Stimulated activated CD8-positive, alpha-beta memory T cell treated with anti-CD3 and anti-CD28 coated beads, Interleukin-12 subunit alpha, Interleukin-12 subunit beta, amount 100 ng/mL, for 1 hour (primary cell): Measurements from ENCODE around the gene EFNA5.

Source experiments
- DNase-seq: peaks from one replicate; pipeline ENCODE4 v3.0.0-alpha.2; 2020; ENCODE audit warnings: low read depth

The EFNA5 gene

GRCh38 chr5:107544476-107544875 lies 126.3 kb downstream of the EFNA5 start:
- no peak for DNase-seq

- no peak for DNase-seq
Observed at GRCh38 chr5:107543868-107544267, 126.9 kb downstream of the EFNA5 start.

- DNase-seq = no peak
Observed at GRCh38 chr5:107542831-107543231, 127.9 kb downstream of the EFNA5 start.

GRCh38 chr5:107542428-107542827 lies 128.3 kb downstream of the EFNA5 start:
- no peak for DNase-seq

GRCh38 chr5:107541400-107541799 lies 129.3 kb downstream of the EFNA5 start:
- no peak for DNase-seq

GRCh38 chr5:107539726-107540330 lies 130.9 kb downstream of the EFNA5 start:
- DNase-seq = no peak

GRCh38 chr5:107538805-107539445 lies 131.8 kb downstream of the EFNA5 start:
- no peak for DNase-seq

GRCh38 chr5:107538331-107538730 lies 132.4 kb downstream of the EFNA5 start:
- no peak for DNase-seq

- DNase-seq = no peak
Observed at GRCh38 chr5:107535849-107536248, 134.9 kb downstream of the EFNA5 start.

- DNase-seq = no peak
Observed at GRCh38 chr5:107533910-107534876, 136.5 kb downstream of the EFNA5 start.

- DNase-seq = no peak
Observed at GRCh38 chr5:107532916-107533315, 137.8 kb downstream of the EFNA5 start.

GRCh38 chr5:107532169-107532878 lies 138.4 kb downstream of the EFNA5 start:
- no peak for DNase-seq

- DNase-seq = no peak
Observed at GRCh38 chr5:107531308-107531707, 139.4 kb downstream of the EFNA5 start.

- no peak for DNase-seq
Observed at GRCh38 chr5:107529618-107530017, 141.1 kb downstream of the EFNA5 start.

GRCh38 chr5:107526270-107526937 lies 144.3 kb downstream of the EFNA5 start:
- no peak for DNase-seq

- no peak for DNase-seq
Observed at GRCh38 chr5:107524111-107524510, 146.6 kb downstream of the EFNA5 start.

GRCh38 chr5:107523029-107523680 lies 147.6 kb downstream of the EFNA5 start:
- no peak for DNase-seq

- DNase-seq = no peak
Observed at GRCh38 chr5:107522456-107522855, 148.3 kb downstream of the EFNA5 start.

- no peak for DNase-seq
Observed at GRCh38 chr5:107519900-107520354, 150.8 kb downstream of the EFNA5 start.

GRCh38 chr5:107518616-107519015 lies 152.1 kb downstream of the EFNA5 start:
- DNase-seq = no peak

GRCh38 chr5:107518190-107518589 lies 152.5 kb downstream of the EFNA5 start:
- DNase-seq = no peak
